Measurements from ENCODE around the gene SAMD14. TPM values are rescaled to one million over a fixed set of nuclear protein-coding genes. Genes with fewer than 3 reads are reported as not detected.

SAMD14 gene
- total RNA-seq, 1 donor from 2014 or later = 8.7 TPM

DNA sequence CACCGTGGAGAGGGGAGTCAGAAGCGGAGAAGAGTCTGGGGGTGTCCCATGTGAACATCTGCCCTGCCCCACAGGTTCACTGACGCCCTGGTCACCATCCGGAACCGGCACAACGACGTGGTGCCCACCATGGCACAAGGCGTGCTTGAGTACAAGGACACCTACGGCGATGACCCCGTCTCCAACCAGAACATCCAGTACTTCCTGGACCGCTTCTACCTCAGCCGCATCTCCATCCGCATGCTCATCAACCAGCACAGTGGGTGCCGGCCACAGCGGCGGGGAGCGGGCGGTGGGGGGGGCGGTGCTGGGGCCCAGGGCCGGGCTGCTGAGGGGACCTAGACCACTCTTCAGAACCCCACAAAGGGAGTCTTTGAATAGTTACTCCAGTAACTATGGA lies 24.1 kb downstream of the SAMD14 start:
- Histone ChIP-seq H3F3A (ENCODE audit: low read depth) (no peaks in the 10 kb centered on the region), H3K27ac (no peak overlapping the region), H3K9ac (no peak overlapping the region), H4K20me1 (ENCODE audit: low read depth) (peaks cover 7% of the 10 kb centered on the region), H3K9me3 (ENCODE audit: low read depth) (no peaks in the 10 kb centered on the region), H3K36me3 (no peaks in the 10 kb centered on the region), H3K79me2 (ENCODE audit: low read depth) (no peaks in the 10 kb centered on the region), H2AFZ (replicated peaks) (no peak overlapping the region), H3K4me1 (peaks cover 15% of the 10 kb centered on the region), H3K27me3 (no peaks in the 10 kb centered on the region), H3K4me2 (no peak overlapping the region), H3K4me3 (no peak overlapping the region)
- Mint-ChIP-seq H3K27me3 (ENCODE audit: insufficient read depth, low read depth) (peaks cover 13% of the 10 kb centered on the region), H3K4me3 (no peak overlapping the region), H3K4me1 (peaks cover 30% of the 10 kb centered on the region), H3K9me3 (no peaks in the 10 kb centered on the region), H3K36me3 (peaks cover 10% of the 10 kb centered on the region), H3K27ac (no peak overlapping the region)
- no peak for DNase-seq (ENCODE audit: low spot score)
- TF ChIP-seq EZH2 (IDR thresholded peaks at IDR 0.05) (no peak), EZH2phosphoT487 (IDR thresholded peaks at IDR 0.05) (no peak)
- TF ChIP-seq, protein P1, sequence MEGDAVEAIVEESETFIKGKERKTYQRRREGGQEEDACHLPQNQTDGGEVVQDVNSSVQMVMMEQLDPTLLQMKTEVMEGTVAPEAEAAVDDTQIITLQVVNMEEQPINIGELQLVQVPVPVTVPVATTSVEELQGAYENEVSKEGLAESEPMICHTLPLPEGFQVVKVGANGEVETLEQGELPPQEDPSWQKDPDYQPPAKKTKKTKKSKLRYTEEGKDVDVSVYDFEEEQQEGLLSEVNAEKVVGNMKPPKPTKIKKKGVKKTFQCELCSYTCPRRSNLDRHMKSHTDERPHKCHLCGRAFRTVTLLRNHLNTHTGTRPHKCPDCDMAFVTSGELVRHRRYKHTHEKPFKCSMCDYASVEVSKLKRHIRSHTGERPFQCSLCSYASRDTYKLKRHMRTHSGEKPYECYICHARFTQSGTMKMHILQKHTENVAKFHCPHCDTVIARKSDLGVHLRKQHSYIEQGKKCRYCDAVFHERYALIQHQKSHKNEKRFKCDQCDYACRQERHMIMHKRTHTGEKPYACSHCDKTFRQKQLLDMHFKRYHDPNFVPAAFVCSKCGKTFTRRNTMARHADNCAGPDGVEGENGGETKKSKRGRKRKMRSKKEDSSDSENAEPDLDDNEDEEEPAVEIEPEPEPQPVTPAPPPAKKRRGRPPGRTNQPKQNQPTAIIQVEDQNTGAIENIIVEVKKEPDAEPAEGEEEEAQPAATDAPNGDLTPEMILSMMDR (IDR thresholded peaks at IDR 0.05) = no peak

DNA sequence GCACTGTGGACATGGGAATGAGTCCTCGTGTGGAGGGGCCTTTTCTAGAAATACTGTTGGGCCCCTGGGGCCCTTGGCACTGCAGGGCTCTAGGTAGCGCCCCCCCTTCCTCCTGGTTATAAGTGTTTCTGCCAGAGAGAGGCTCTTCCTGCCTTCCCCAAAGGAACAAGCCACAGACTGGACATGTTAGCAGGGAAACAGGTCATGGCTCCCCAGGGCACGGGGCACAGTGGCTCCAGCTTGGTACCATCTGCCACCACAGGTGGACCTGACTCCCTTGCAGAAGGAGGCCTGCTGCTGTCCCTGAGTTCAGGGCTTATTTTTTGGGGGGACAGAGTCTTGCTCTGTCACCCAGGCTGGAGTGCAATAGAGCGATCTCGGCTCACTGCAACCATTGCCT lies 26.0 kb downstream of the SAMD14 start:
- H3K27me3 Mint-ChIP-seq (ENCODE audit: insufficient read depth, low read depth) = peaks cover 14% of the 10 kb centered on the region
- H3K9ac ChIP-seq = no peak overlapping the region
- TF ChIP-seq, protein P1 (IDR thresholded peaks at IDR 0.05) = no peak
- TF ChIP-seq EZH2phosphoT487 (IDR thresholded peaks at IDR 0.05) (no peak), EZH2 (IDR thresholded peaks at IDR 0.05) (no peak)
- H3K4me1 Mint-ChIP-seq = peaks cover 38% of the 10 kb centered on the region
- no peak for DNase-seq (ENCODE audit: low spot score)
- H3K27ac ChIP-seq = no peak overlapping the region
- peaks cover 15% of the 10 kb centered on the region for H3K4me1 ChIP-seq
- H3K4me3 Mint-ChIP-seq = no peak overlapping the region
- no peak overlapping the region for H3K27ac Mint-ChIP-seq
- no peaks in the 10 kb centered on the region for H3K9me3 ChIP-seq (ENCODE audit: low read depth)
- H3K4me3 ChIP-seq = no peak overlapping the region
- H3K36me3 Mint-ChIP-seq = peaks cover 10% of the 10 kb centered on the region
- H3K27me3 ChIP-seq = no peaks in the 10 kb centered on the region
- H3K4me2 ChIP-seq = no peak overlapping the region
- no peaks in the 10 kb centered on the region for H3F3A ChIP-seq (ENCODE audit: low read depth)
- H4K20me1 ChIP-seq (ENCODE audit: low read depth) = peaks cover 7% of the 10 kb centered on the region
- H2AFZ ChIP-seq (replicated peaks) = no peak overlapping the region
- H3K79me2 ChIP-seq (ENCODE audit: low read depth) = no peaks in the 10 kb centered on the region
- H3K36me3 ChIP-seq = no peaks in the 10 kb centered on the region
- H3K9me3 Mint-ChIP-seq = no peaks in the 10 kb centered on the region

DNA sequence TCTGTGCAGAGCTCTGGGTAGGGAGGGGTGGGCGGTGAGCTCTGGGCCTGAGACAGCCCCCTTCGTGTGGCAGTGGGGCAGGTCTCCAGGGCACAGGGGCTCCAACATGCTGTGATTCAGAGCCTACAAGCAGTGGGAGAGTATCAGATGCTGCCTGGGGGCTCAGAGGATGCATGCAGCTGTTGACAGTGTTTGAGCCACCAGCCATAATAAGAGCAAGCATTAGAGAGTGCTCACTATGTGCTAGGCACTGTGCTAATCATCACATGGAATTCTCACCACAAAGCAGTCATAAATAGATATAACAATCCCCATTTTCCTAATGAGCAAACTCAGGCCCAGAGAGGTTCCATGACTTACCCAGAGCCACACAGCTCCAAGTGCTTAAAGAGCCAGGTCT lies 26.7 kb downstream of the SAMD14 start:
- Histone ChIP-seq H3K27me3 (no peaks in the 10 kb centered on the region), H3F3A (ENCODE audit: low read depth) (no peaks in the 10 kb centered on the region), H3K79me2 (ENCODE audit: low read depth) (no peaks in the 10 kb centered on the region), H3K9me3 (ENCODE audit: low read depth) (no peaks in the 10 kb centered on the region), H3K4me2 (no peak overlapping the region), H4K20me1 (ENCODE audit: low read depth) (peaks cover 7% of the 10 kb centered on the region), H3K4me3 (no peak overlapping the region), H2AFZ (replicated peaks) (no peak overlapping the region), H3K4me1 (peaks cover 15% of the 10 kb centered on the region), H3K27ac (no peak overlapping the region), H3K36me3 (no peaks in the 10 kb centered on the region), H3K9ac (no peak overlapping the region)
- H3K27me3 Mint-ChIP-seq (ENCODE audit: insufficient read depth, low read depth) = peaks cover 14% of the 10 kb centered on the region
- H3K4me3 Mint-ChIP-seq = no peak overlapping the region
- peaks cover 13% of the 10 kb centered on the region for H3K36me3 Mint-ChIP-seq
- no peak for DNase-seq (ENCODE audit: low spot score)
- H3K9me3 Mint-ChIP-seq = no peaks in the 10 kb centered on the region
- no peak overlapping the region for H3K27ac Mint-ChIP-seq
- peaks cover 41% of the 10 kb centered on the region for H3K4me1 Mint-ChIP-seq
- TF ChIP-seq EZH2phosphoT487 (IDR thresholded peaks at IDR 0.05) = no peak

DNA sequence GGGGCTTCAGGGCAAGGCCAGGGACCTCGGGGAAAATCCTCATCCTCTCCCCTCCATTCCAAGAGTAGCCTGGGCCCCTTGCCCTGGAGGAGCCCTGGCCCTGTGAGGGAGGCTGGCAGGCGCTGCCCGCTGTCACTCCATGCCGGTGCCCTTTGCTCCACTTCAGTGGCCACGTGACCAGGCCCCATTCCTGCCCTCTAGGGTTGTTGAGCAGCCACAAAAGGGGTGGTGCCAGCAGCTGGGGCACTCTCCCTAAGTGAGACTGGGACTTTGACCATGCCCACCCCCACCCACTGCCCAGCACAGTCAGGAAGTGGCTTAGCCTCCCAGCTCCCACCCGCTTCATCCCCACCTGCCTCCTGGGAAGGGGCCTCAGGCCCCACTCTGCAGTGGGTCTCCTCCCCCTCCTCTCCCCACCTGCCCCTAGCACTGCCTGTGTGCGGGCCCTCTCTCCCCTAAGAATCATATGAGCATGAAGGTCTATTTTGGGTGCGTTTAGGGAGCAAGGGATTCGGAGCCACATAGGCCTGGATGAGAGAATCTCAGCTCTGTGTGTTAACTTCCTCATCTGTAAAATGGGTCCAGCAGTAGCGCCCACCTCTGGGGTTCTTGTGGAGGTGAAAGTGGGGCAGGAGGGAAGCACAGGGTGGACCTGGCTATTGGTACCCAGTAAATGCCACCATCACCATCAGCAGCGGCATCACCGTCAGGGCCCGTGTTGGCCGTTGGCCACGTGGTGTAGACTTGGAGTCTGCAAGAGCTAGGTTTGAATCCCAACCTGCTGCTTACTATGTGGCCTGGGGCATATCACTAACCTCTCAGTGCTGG lies 27.6 kb downstream of the SAMD14 start:
- no peak for DNase-seq (ENCODE audit: low spot score)
- no peaks in the 10 kb centered on the region for H3K9me3 Mint-ChIP-seq
- peak overlapping the region; percentile 82 for H3K27ac Mint-ChIP-seq
- H4K20me1 ChIP-seq (ENCODE audit: low read depth) = peaks cover 7% of the 10 kb centered on the region
- peaks cover 15% of the 10 kb centered on the region for H3K4me1 ChIP-seq
- H3F3A ChIP-seq (ENCODE audit: low read depth) = no peaks in the 10 kb centered on the region
- peaks cover 12% of the 10 kb centered on the region for H3K36me3 Mint-ChIP-seq
- H3K27me3 Mint-ChIP-seq (ENCODE audit: insufficient read depth, low read depth) = peaks cover 16% of the 10 kb centered on the region
- H3K4me2 ChIP-seq = peak overlapping the region; percentile 26
- TF ChIP-seq EZH2phosphoT487 (IDR thresholded peaks at IDR 0.05) (no peak), EZH2 (IDR thresholded peaks at IDR 0.05) (no peak)
- TF ChIP-seq, protein P1 (IDR thresholded peaks at IDR 0.05) = no peak
- H3K36me3 ChIP-seq = no peaks in the 10 kb centered on the region
- no peak overlapping the region for H3K9ac ChIP-seq
- no peaks in the 10 kb centered on the region for H3K27me3 ChIP-seq
- H3K4me3 Mint-ChIP-seq = no peak overlapping the region
- no peak overlapping the region for H3K4me3 ChIP-seq
- H3K79me2 ChIP-seq (ENCODE audit: low read depth) = no peaks in the 10 kb centered on the region
- H3K4me1 Mint-ChIP-seq = peaks cover 37% of the 10 kb centered on the region
- no peak overlapping the region for H2AFZ ChIP-seq (replicated peaks)
- no peak overlapping the region for H3K27ac ChIP-seq
- no peaks in the 10 kb centered on the region for H3K9me3 ChIP-seq (ENCODE audit: low read depth)
